Progenitor cell of endocrine pancreas (in vitro differentiated cells): ENCODE results near the gene AXIN1. TPM values are rescaled to one million over a fixed set of nuclear protein-coding genes. Genes with fewer than 3 reads are reported as not detected.

Source experiments
- DNase-seq: peaks from one replicate; pipeline ENCODE4 v3.0.0; 2021; ENCODE audit warnings: low spot score; ENCODE audit not compliant: unreplicated experiment
- H3K27ac Mint-ChIP-seq: 2 replicates; pipeline ENCODE4 v1.8.0; 2021; ENCODE audit warnings: mild to moderate bottlenecking, moderate library complexity, mixed read lengths
- H3K27me3 Mint-ChIP-seq: 2 replicates; pipeline ENCODE4 v1.8.0; 2021; ENCODE audit warnings: mixed read lengths
- H3K36me3 Mint-ChIP-seq: 2 replicates; pipeline ENCODE4 v1.8.0; 2022; ENCODE audit warnings: mixed read lengths; ENCODE audit not compliant: insufficient read depth
- H3K4me1 Mint-ChIP-seq: 2 replicates; pipeline ENCODE4 v1.8.0; 2021; ENCODE audit warnings: low read depth, mixed read lengths
- H3K4me3 Mint-ChIP-seq: 2 replicates; pipeline ENCODE4 v1.8.0; 2021; ENCODE audit warnings: low read depth, mild to moderate bottlenecking, moderate library complexity, mixed read lengths
- H3K9me3 Mint-ChIP-seq: 2 replicates; pipeline ENCODE4 v1.8.0; 2021; ENCODE audit warnings: low read depth, mixed read lengths
- total RNA-seq: library from RNA; stranded (reverse); gene quantifications from 2 replicates; pipeline ENCODE4 v1.2.1, GENCODE V29; 2021
- TF ChIP-seq, protein P1 (sequence below): fragments of 200-600 bp; sonication (generic); IDR thresholded peaks from one replicate; pipeline ENCODE4 v1.5.0; 2021; ENCODE audit warnings: antibody characterized with exemption, mild to moderate bottlenecking; ENCODE audit not compliant: unreplicated experiment

The AXIN1 gene
- total RNA-seq, 1 donor from 2014 or later: 34.4 TPM

DNA sequence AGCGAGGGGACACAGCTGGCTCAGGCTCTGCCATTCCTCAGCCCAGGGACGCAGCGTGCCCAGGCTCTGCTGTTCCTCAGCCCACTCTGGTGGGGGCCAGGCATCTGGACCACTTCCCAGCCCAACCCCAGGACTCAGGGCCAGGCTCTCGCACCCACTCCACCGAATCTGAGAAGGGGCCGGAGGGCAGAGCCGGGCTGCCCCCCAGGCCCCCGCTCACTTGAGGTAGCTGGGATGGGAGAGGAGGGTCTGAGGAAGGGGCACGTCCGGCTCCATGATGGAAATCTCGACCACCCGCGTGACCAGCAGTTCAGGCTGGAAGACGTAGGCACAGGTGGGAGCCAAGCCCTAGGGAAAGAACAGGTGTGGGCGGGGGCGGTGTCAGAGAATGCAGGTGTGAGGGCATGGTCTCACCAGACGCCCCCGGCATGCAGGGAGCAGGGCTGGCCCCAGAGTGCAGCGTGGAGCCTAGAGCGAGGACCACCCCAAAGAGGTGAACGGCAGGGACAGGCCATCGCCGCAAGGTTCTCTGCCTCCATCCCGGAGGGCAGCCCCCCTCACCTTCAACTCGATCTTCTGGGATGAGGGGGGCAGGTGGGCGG is 24.4 kb upstream of the AXIN1 start:
- H3K4me1 Mint-ChIP-seq: peaks cover 13% of the 10 kb centered on the region
- H3K4me3 Mint-ChIP-seq: no peak overlapping the region
- H3K27ac Mint-ChIP-seq: no peak overlapping the region
- peaks cover 3% of the 10 kb centered on the region for H3K36me3 Mint-ChIP-seq
- H3K9me3 Mint-ChIP-seq: no peaks in the 10 kb centered on the region
- H3K27me3 Mint-ChIP-seq: no peaks in the 10 kb centered on the region
- TF ChIP-seq, protein P1, sequence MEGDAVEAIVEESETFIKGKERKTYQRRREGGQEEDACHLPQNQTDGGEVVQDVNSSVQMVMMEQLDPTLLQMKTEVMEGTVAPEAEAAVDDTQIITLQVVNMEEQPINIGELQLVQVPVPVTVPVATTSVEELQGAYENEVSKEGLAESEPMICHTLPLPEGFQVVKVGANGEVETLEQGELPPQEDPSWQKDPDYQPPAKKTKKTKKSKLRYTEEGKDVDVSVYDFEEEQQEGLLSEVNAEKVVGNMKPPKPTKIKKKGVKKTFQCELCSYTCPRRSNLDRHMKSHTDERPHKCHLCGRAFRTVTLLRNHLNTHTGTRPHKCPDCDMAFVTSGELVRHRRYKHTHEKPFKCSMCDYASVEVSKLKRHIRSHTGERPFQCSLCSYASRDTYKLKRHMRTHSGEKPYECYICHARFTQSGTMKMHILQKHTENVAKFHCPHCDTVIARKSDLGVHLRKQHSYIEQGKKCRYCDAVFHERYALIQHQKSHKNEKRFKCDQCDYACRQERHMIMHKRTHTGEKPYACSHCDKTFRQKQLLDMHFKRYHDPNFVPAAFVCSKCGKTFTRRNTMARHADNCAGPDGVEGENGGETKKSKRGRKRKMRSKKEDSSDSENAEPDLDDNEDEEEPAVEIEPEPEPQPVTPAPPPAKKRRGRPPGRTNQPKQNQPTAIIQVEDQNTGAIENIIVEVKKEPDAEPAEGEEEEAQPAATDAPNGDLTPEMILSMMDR: no peak
- no peak for DNase-seq

DNA sequence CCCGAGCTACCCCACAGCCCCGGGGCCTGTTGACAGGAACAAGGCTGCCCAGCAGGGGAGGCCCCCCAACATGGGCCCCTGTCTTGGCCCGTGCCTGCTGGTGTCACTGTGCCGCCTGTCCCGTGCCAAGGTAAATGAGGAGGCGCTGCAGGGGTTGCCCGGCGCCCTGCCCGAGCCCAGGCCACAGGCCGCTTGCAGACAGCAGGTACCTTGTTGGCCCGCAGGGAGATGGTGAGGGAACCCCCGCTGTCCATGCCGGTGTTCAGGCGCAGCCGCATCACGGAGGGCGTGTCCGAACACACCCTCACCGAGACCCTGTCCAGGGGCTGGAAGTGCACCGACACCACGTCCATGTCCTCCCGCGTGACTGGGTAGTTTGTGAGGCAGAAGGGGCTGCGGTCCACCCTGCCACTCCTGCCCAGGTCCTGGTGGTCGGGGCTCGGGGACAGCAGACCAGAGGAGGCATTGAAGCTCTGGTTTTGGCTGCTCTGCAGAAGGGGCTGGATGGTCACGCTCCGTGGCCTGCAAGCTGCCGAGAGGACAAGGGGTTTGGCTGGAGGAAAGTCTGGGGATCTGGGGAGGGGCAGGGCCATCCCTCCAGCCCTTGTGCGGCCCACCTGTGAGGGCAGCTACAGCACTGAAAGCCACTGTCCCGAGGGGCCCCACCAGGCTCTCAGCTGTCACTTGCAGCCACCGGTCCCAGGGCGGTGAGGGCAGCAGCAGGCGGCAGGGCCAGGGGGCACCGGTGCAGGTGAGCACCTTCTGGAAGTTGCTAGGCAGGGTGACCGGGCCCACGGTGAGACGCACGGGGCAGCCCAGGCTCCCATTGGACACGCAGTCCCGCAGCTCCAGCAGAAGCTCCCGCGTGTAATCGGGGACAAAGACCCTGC is 23.6 kb upstream of the AXIN1 start:
- Mint-ChIP-seq H3K9me3 (no peaks in the 10 kb centered on the region), H3K4me3 (no peak overlapping the region), H3K27ac (no peak overlapping the region), H3K27me3 (no peaks in the 10 kb centered on the region), H3K4me1 (peaks cover 13% of the 10 kb centered on the region), H3K36me3 (peaks cover 3% of the 10 kb centered on the region)
- TF ChIP-seq, protein P1: no peak
- no peak for DNase-seq

- H3K27me3 Mint-ChIP-seq: no peaks in the 10 kb centered on the region
- no peaks in the 10 kb centered on the region for H3K9me3 Mint-ChIP-seq
- TF ChIP-seq, protein P1: no peak
- H3K4me3 Mint-ChIP-seq: no peak overlapping the region
- no peak for DNase-seq
- H3K4me1 Mint-ChIP-seq: peaks cover 13% of the 10 kb centered on the region
- H3K36me3 Mint-ChIP-seq: peaks cover 3% of the 10 kb centered on the region
- H3K27ac Mint-ChIP-seq: no peak overlapping the region
These were observed 22.7 kb upstream of the AXIN1 start for GRCh38 chr16:375212-375611.

DNA sequence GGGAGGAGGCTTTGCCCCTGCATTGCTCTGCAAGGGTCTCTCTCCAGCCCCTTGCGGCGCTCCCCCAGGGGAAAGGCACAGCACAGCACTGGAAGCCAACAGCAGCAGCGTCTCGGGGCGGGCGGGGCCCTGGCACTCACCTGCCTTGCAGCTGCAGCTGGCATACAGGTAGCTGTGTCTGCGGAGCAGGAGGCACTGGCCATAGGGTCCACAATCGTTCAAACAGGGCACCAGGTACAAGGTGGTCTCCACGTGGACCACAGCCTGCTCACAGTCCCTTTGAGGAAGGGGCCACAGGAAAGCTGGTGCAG is 22.0 kb upstream of the AXIN1 start:
- Mint-ChIP-seq H3K36me3 (peaks cover 3% of the 10 kb centered on the region), H3K27me3 (no peaks in the 10 kb centered on the region), H3K4me1 (peaks cover 8% of the 10 kb centered on the region), H3K27ac (no peak overlapping the region), H3K4me3 (no peak overlapping the region), H3K9me3 (no peaks in the 10 kb centered on the region)
- no peak for DNase-seq
- TF ChIP-seq, protein P1: no peak

- peaks cover 3% of the 10 kb centered on the region for H3K36me3 Mint-ChIP-seq
These were observed 21.5 kb upstream of the AXIN1 start for GRCh38 chr16:373848-374615.

More at GRCh38 chr16:373848-374615, 21.5 kb upstream of the AXIN1 start:
- H3K27me3 Mint-ChIP-seq: no peaks in the 10 kb centered on the region
- H3K4me1 Mint-ChIP-seq: peaks cover 5% of the 10 kb centered on the region
- TF ChIP-seq, protein P1: no peak
- DNase-seq: no peak
- H3K27ac Mint-ChIP-seq: no peak overlapping the region
- H3K9me3 Mint-ChIP-seq: no peaks in the 10 kb centered on the region
- H3K4me3 Mint-ChIP-seq: no peak overlapping the region
